Duodenal mucosa (tissue), 2 donors: ENCODE data around the gene NR4A3.

Source experiments
- H3K27ac ChIP-seq: one replicate; pipeline ENCODE4 v1.7.0; 2013; ENCODE audit warnings: low read depth, low read length
- H3K27me3 ChIP-seq, 2 donors: one replicate each; pipeline ENCODE4 v1.7.0; 2013; ENCODE audit warnings: low read length in 2 of 2, control low read depth in 1 of 2; ENCODE audit not compliant: insufficient read depth in 2 of 2, control insufficient read depth in 1 of 2
- H3K36me3 ChIP-seq, 2 donors: one replicate each; pipeline ENCODE4 v1.7.0; 2013; ENCODE audit warnings: low read length in 2 of 2, control low read depth in 1 of 2; ENCODE audit not compliant: insufficient read depth in 2 of 2, control insufficient read depth in 1 of 2
- H3K4me1 ChIP-seq, 2 donors: one replicate each; pipeline ENCODE4 v1.7.0; 2013; ENCODE audit warnings: low read length in 2 of 2, control low read depth in 1 of 2; ENCODE audit not compliant: insufficient read depth in 2 of 2, control insufficient read depth in 1 of 2
- H3K4me3 ChIP-seq, 2 donors: one replicate each; pipeline ENCODE4 v1.7.0; 2013; ENCODE audit warnings: low read length in 2 of 2, low read depth in 1 of 2
- H3K9ac ChIP-seq, 2 donors: one replicate each; pipeline ENCODE4 v1.7.0; 2013; ENCODE audit warnings: low read length in 2 of 2, low read depth in 1 of 2
- H3K9me3 ChIP-seq, 2 donors: one replicate each; pipeline ENCODE4 v1.7.0; 2013; ENCODE audit warnings: low read length in 2 of 2, control low read depth in 1 of 2; ENCODE audit not compliant: control insufficient read depth in 1 of 2

Gene NR4A3

DNA sequence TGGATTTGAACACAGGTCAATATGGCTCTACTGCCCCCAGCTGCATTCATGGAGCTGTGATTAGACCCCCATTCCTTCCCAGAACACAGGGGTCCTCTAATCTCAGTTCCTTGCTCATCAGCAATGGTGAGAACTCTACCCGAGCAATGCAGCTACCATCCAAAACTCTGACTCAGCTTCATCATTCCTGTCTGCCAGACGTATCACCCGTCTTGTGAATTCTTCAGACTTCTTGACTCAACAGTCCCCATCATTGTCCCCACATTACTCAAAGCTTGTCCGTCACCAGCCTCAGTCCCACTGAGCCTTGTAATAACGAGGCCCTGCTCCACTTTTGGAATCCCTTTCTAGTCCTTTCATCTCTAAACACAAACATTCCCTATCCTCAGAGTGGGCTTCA, 48.4 kb downstream of the NR4A3 start:
- no peak overlapping the region for H3K27ac ChIP-seq
- H3K4me3 ChIP-seq, result no peak overlapping the region
- H3K36me3 ChIP-seq, result no peaks in the 10 kb centered on the region
- H3K4me1 ChIP-seq, result no peaks in the 10 kb centered on the region
- H3K9ac ChIP-seq, result no peak overlapping the region
- H3K9me3 ChIP-seq, result no peaks in the 10 kb centered on the region
- no peaks in the 10 kb centered on the region for H3K27me3 ChIP-seq

DNA sequence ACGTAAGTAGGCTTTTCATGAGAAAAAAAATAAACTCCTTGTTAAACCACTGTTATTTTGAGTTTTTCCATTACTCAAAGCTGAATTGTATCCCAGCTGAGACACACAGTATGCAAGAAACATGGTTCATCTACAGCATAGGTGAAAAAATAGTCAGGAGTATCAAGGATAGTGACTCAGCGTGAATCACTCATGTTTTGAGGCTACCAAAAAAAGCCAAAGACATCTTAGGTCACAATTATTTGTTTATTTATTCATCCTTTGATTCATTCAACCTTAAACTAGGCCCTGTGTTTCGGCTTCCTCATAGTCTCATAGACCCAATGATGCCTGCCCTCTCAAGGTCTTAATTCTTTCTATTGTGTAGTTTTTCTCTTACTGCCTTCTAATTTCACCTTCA, 51.8 kb downstream of the NR4A3 start:
- Histone ChIP-seq H3K27ac (no peak overlapping the region), H3K4me3 (no peak overlapping the region), H3K27me3 (no peaks in the 10 kb centered on the region)

DNA sequence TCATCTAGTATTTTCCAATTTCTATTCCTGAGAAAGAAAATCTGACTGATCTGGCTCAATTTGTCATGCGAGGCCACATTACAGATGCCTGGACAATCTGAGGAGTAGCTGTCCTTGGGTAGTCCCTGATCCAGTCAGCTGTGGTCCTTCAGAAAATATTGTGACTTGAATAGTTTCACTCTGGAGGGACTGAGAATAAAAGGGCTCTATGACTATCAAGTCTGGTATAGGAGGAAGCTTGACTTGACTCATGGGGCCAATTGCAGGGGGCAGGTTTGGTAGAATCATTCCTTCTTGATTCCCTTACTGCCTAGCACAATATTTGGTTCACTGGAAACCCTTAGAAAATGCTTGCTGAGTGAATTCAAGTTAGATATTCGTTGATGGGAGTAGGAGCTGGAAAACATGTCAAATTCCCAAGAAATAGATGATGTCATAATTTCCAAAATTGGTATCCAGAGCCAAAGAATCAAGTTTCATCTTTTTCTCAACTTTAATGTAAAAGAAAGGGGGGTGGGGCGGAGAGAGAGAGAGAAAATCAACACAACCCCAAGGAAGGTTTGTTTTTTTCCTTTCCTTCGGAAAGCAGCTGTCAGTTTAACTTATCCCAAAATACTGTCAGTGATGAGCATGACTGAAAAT, 52.4 kb downstream of the NR4A3 start:
- H3K9ac ChIP-seq, result no peak overlapping the region
- no peak overlapping the region for H3K4me3 ChIP-seq
- no peaks in the 10 kb centered on the region for H3K36me3 ChIP-seq
- H3K27me3 ChIP-seq, result no peaks in the 10 kb centered on the region
- H3K4me1 ChIP-seq, result no peaks in the 10 kb centered on the region
- H3K27ac ChIP-seq, result no peak overlapping the region
- H3K9me3 ChIP-seq, result no peaks in the 10 kb centered on the region

More for the DNA sequence above, 51.8 kb downstream of the NR4A3 start:
- Histone ChIP-seq H3K36me3 (no peaks in the 10 kb centered on the region), H3K4me1 (no peaks in the 10 kb centered on the region), H3K9ac (no peak overlapping the region), H3K9me3 (no peaks in the 10 kb centered on the region)

DNA sequence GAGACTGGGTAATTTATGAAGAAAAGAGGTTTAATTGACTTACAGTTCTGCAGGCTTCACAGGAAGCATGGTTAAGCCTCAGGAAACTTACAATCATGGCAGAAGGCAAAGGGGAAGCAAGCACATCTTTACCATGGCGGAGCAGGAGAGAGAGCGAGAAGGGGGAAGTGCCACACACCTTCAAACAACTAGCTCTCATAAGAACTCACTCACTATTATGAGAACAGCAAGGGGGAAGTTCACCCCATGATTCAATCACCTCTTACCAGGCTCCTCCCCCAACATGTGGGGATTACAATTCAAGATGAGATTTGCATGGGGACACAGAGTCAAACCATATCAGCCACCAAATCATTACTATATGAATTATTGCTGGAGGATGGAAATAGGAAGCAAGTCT, 54.5 kb downstream of the NR4A3 start:
- no peak overlapping the region for H3K27ac ChIP-seq
- no peaks in the 10 kb centered on the region for H3K9me3 ChIP-seq
- H3K4me3 ChIP-seq, result no peak overlapping the region
- H3K27me3 ChIP-seq, result no peaks in the 10 kb centered on the region
- no peak overlapping the region for H3K9ac ChIP-seq
- no peaks in the 10 kb centered on the region for H3K36me3 ChIP-seq
- no peaks in the 10 kb centered on the region for H3K4me1 ChIP-seq

DNA sequence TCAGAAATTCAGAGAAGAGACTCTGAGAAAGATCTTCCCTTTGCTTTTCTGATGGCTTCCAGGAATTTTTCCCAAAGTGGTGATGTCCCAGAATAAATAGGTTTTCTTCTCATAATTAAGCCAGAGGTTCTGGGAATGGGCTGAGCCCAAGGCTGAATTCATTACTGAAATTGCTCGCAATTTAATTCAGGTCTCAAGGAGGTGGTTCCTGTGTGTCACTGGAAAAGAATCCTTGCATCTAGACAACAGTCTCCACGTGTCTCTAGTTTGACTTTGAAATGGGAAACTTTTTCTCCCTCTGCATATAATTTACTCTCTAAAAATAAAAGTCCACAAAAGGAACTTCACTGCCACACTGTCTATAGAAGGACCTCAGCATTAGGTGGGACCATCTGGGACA, 57.0 kb downstream of the NR4A3 start:
- H3K36me3 ChIP-seq, result no peaks in the 10 kb centered on the region
- no peaks in the 10 kb centered on the region for H3K4me1 ChIP-seq
- no peak overlapping the region for H3K9ac ChIP-seq
- no peaks in the 10 kb centered on the region for H3K27me3 ChIP-seq
- no peak overlapping the region for H3K27ac ChIP-seq
- no peaks in the 10 kb centered on the region for H3K9me3 ChIP-seq
- H3K4me3 ChIP-seq, result no peak overlapping the region

DNA sequence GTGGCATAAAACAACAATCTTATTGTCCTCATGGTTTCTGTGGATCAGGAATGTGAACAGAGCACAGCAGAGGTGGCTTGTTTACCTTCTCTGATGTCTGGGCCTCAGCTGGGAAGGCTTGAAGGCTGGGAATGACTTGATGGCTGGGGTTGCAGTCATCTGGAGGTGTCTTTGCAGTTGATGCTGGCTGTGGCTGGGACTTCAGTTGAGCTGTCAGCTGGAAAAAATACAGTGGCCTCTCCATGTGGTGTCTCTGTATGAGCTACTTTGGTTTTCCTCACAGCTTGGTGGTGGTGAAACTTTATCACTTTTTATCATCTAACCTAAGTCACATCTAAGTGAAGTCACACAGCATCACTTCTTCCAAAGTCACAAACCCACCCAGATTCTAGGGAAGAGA, 60.1 kb downstream of the NR4A3 start:
- Histone ChIP-seq H3K9me3 (no peaks in the 10 kb centered on the region), H3K4me3 (no peak overlapping the region), H3K4me1 (no peaks in the 10 kb centered on the region), H3K9ac (no peak overlapping the region), H3K27me3 (no peaks in the 10 kb centered on the region), H3K27ac (no peak overlapping the region), H3K36me3 (no peaks in the 10 kb centered on the region)

DNA sequence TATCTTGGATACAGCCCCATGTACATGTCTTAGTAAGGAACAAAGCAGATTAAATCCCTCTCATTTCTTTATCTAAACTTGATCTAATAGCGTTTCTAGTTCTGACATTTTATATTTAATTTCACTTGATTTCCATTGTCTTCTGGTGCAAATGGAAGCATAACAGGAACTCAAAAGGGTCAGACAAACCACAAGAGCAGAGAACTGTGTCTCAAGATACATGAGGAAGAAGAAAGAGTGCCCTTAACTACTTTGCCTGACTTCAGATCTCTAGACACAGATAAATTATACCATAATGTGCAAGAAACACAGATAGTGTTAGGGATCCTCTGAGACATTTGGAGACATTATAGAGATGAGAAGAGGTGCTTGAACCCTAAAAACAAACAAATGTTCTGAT, 64.1 kb downstream of the NR4A3 start:
- Histone ChIP-seq H3K36me3 (no peaks in the 10 kb centered on the region), H3K4me3 (no peak overlapping the region), H3K9ac (no peak overlapping the region), H3K9me3 (no peaks in the 10 kb centered on the region), H3K27me3 (no peaks in the 10 kb centered on the region), H3K4me1 (no peaks in the 10 kb centered on the region), H3K27ac (no peak overlapping the region)

DNA sequence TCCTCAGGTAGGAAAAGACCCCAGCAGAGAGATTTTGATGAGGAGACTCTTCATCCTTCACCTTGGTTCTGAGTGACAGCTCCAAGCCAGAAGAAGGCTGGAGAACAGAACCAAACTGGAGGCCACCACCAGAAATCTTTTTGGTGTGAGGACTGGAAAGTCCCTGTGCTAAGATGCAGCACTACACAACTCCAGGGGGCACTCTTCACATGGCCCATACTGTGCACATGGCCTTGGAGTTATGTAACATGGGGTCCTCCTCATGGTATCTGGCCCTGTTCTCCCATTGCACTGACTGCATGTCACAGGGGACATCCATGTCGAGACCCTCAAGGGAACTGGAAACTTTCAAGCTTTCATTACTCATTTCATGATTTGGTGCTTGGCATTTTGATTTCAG, 67.4 kb downstream of the NR4A3 start:
- H3K36me3 ChIP-seq, result no peaks in the 10 kb centered on the region
- H3K9ac ChIP-seq, result no peak overlapping the region
- H3K9me3 ChIP-seq, result no peaks in the 10 kb centered on the region
- no peaks in the 10 kb centered on the region for H3K27me3 ChIP-seq
- H3K27ac ChIP-seq, result no peak overlapping the region
- no peak overlapping the region for H3K4me3 ChIP-seq
- no peaks in the 10 kb centered on the region for H3K4me1 ChIP-seq

DNA sequence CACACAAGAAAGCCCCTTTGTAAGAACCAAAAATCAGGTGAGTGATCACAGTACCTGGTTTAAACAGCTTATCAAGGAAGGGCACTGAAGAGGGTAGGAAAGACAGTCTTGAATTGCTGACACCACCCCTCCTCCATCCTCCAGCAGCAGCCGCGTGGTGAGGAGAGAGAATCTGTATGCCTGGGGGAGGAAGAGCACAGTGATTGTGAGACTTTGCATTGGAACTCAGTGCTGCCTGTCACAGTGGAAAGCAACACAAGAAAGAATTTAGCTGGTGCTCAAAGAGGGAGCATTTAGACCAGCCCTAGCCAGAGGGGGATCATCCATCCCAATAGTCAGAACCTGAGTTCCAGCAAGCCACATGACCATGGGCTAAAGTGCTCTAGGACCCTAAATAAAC, 73.1 kb downstream of the NR4A3 start:
- no peaks in the 10 kb centered on the region for H3K36me3 ChIP-seq
- H3K27ac ChIP-seq, result no peak overlapping the region
- no peaks in the 10 kb centered on the region for H3K9me3 ChIP-seq
- no peak overlapping the region for H3K9ac ChIP-seq
- H3K27me3 ChIP-seq, result no peaks in the 10 kb centered on the region
- H3K4me1 ChIP-seq, result no peaks in the 10 kb centered on the region
- H3K4me3 ChIP-seq, result no peak overlapping the region

DNA sequence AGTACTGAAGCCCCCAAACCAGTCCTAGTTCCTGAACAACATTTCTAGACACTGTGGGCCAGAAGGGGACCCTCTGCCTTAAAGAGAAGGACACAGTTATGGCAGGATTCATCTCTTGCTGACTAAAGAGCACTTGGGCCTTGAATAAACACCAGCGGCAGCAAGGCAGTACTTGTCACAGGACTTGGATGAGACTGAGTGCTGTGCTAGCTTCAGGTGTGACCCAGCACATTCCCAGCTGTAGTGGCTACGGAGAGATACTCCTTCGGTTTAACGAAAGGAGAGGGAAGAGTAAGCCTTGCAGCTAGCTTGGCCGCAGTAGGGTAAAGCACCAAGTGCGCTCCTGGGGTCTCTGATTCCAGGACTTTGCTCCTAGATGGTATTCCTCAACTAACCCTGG, 73.8 kb downstream of the NR4A3 start:
- Histone ChIP-seq H3K27me3 (no peaks in the 10 kb centered on the region), H3K9ac (no peak overlapping the region), H3K4me1 (no peaks in the 10 kb centered on the region), H3K36me3 (no peaks in the 10 kb centered on the region), H3K4me3 (no peak overlapping the region), H3K9me3 (no peaks in the 10 kb centered on the region), H3K27ac (no peak overlapping the region)

DNA sequence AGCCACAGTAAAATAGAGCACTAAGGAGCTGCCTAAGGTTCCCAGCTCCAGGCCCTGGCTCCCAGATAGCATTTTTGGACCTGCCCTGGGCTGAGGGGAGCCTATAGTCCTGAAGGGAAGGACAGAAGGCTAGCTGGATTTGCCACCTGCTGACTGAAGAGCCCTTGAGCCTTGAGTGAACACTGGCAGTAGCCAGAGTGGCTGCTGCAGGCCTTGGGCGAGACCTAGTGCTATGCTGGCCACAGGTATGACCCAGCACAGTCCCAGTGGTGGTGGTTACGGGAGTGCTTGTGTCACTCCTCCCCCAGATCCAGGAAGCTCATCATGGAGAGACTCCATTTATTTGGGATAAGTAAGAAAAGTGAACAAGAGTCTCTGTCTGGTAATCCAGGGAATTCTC, 74.4 kb downstream of the NR4A3 start:
- H3K27me3 ChIP-seq, result no peaks in the 10 kb centered on the region
- H3K9ac ChIP-seq, result no peak overlapping the region
- no peak overlapping the region for H3K4me3 ChIP-seq
- H3K9me3 ChIP-seq, result no peaks in the 10 kb centered on the region
- no peaks in the 10 kb centered on the region for H3K4me1 ChIP-seq
- H3K27ac ChIP-seq, result no peak overlapping the region
- H3K36me3 ChIP-seq, result no peaks in the 10 kb centered on the region
